ENCODE measurements around the gene ERV3-1.

DNA sequence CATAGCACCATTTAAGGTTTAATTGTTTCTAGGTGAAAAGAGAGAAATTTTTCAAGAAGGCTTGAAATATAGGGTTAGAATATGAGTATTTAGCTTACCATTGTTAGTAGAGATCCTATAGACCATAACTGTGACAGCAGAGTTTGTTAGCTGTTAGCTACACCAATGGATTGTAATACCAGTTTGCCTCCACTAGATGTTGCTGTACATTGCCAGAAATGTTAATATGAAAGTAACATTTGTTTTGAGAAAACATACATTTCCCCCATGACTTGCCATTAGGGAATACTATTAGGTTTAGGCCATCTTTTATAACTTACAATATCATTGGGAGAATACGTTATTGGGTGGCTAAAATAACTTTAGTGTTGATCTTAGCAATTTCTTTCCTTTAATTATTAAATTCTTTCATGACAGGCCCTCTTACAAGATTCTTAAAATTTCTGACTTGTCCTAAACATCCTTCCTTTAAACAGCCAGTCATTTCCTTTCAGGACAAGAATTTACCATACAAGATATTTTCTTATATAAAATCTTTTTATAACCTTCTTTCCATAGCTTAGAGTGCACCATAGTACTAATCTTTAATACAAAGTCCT, 55.1 kb downstream of the ERV3-1 start:
- TF ChIP-seq, protein P1, sequence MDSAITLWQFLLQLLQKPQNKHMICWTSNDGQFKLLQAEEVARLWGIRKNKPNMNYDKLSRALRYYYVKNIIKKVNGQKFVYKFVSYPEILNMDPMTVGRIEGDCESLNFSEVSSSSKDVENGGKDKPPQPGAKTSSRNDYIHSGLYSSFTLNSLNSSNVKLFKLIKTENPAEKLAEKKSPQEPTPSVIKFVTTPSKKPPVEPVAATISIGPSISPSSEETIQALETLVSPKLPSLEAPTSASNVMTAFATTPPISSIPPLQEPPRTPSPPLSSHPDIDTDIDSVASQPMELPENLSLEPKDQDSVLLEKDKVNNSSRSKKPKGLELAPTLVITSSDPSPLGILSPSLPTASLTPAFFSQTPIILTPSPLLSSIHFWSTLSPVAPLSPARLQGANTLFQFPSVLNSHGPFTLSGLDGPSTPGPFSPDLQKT (IDR thresholded peaks at IDR 0.05; ENCODE audit: borderline replicate concordance, low read depth, low read length) = no peak
- TF ChIP-seq ZNF792 (tag by site-specific recombination; IDR thresholded peaks at IDR 0.05) (no peak), HOXC10 (CRISPR knock-in tag; IDR thresholded peaks at IDR 0.05) (no peak)
- TF ChIP-seq, protein P2, sequence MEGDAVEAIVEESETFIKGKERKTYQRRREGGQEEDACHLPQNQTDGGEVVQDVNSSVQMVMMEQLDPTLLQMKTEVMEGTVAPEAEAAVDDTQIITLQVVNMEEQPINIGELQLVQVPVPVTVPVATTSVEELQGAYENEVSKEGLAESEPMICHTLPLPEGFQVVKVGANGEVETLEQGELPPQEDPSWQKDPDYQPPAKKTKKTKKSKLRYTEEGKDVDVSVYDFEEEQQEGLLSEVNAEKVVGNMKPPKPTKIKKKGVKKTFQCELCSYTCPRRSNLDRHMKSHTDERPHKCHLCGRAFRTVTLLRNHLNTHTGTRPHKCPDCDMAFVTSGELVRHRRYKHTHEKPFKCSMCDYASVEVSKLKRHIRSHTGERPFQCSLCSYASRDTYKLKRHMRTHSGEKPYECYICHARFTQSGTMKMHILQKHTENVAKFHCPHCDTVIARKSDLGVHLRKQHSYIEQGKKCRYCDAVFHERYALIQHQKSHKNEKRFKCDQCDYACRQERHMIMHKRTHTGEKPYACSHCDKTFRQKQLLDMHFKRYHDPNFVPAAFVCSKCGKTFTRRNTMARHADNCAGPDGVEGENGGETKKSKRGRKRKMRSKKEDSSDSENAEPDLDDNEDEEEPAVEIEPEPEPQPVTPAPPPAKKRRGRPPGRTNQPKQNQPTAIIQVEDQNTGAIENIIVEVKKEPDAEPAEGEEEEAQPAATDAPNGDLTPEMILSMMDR (tag by site-specific recombination; IDR thresholded peaks at IDR 0.05) = no peak

Data from HEK293 (cell line).